ENCODE data around the gene CEP295NL.
"Not testable (repeated sequence)": the region's sequence is repeated elsewhere in the genome, so short reads cannot be mapped to it uniquely, and the experiment has no call there.

Gene CEP295NL

DNA sequence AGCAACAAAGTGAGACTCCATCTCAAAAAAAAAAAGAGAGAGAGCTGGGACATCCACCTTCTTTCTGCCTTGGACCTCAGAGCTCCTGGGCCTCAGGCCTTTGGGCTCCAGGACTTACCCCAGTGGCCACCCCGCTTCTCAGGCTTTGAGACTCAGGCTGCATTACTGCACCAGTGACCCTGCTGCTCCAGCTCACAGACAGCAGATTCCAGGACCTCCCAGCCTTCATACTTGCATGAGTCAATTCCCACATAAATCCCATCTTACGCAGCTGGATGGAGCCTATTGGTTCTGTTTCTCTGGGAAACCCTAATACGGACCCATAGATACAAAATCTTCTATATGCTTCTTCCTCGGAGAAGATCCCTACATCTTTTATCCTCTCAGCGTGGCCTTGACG is 2.1 kb upstream of the CEP295NL start:
- no peaks in the 10 kb centered on the region for H3K9me3 ChIP-seq (ENCODE audit: control insufficient read depth, low read length)
- no peak overlapping the region for H2BK15ac ChIP-seq (ENCODE audit: low read depth, poor library complexity, severe bottlenecking)
- no peak overlapping the region for H3K27ac ChIP-seq (ENCODE audit: low read length, poor library complexity, severe bottlenecking)
- H3K4me1 ChIP-seq (ENCODE audit: control insufficient read depth, insufficient read depth, low read depth, low read length) = peaks cover 30% of the 10 kb centered on the region
- WGBS = 90% methylated on average over 6 of the region's 6 CpGs
- H3K27me3 ChIP-seq (ENCODE audit: control insufficient read depth in 1 of 2, insufficient read depth in 1 of 2, low read length in 2 of 2) = no peaks in the 10 kb centered on the region
- no peak overlapping the region for H3K4ac ChIP-seq (ENCODE audit: low read depth in 1 of 2, low read length in 2 of 2)
- H3K36me3 ChIP-seq (ENCODE audit: control insufficient read depth in 1 of 2, insufficient read depth in 2 of 2, low read depth in 1 of 2, low read length in 2 of 2) = peaks cover 42 to 82% of the 10 kb centered on the region in 2 experiments
- H2BK12ac ChIP-seq (ENCODE audit: low read length in 2 of 2) = peak overlapping the region in 1 of 2 experiments; percentile 18
- peak; percentile 24 for DNase-seq
- H3K4me3 ChIP-seq (ENCODE audit: insufficient read depth in 1 of 2, low read depth in 1 of 2, low read length in 2 of 2) = no peak overlapping the region
- no peak overlapping the region for H3K4me2 ChIP-seq (ENCODE audit: low read length, poor library complexity, severe bottlenecking)
- H4K91ac ChIP-seq (ENCODE audit: low read length) = no peak overlapping the region
- no peak overlapping the region for H4K8ac ChIP-seq (ENCODE audit: low read length)
- H3K18ac ChIP-seq (ENCODE audit: low read depth in 1 of 2, low read length in 2 of 2) = no peak overlapping the region
- peaks cover 43% of the 10 kb centered on the region for H3K79me1 ChIP-seq (replicated peaks; ENCODE audit: low read length, poor library complexity, severe bottlenecking)
- no peak overlapping the region for H2BK5ac ChIP-seq (ENCODE audit: low read depth, low read length, poor library complexity, severe bottlenecking)
- no peak overlapping the region for H3K14ac ChIP-seq (ENCODE audit: low read length in 2 of 2)
- no peak overlapping the region for H2BK120ac ChIP-seq (ENCODE audit: low read depth, low read length)
- no peak overlapping the region for H3K9ac ChIP-seq (ENCODE audit: low read length)
- H2AK5ac ChIP-seq (ENCODE audit: low read length, severe bottlenecking) = no peak overlapping the region
- H3K23ac ChIP-seq (ENCODE audit: low read length in 2 of 2) = no peak overlapping the region
- H2AFZ ChIP-seq (ENCODE audit: low read depth, low read length) = no peak overlapping the region

- H3K27me3 ChIP-seq (ENCODE audit: control insufficient read depth in 1 of 2, insufficient read depth in 1 of 2, low read length in 2 of 2) = no peaks in the 10 kb centered on the region
- no peak overlapping the region for H3K4me2 ChIP-seq (ENCODE audit: low read length, poor library complexity, severe bottlenecking)
- H3K79me1 ChIP-seq (replicated peaks; ENCODE audit: low read length, poor library complexity, severe bottlenecking) = peaks cover 40% of the 10 kb centered on the region
- peaks cover 30% of the 10 kb centered on the region for H3K4me1 ChIP-seq (ENCODE audit: control insufficient read depth, insufficient read depth, low read depth, low read length)
- no peak overlapping the region for H3K23ac ChIP-seq (ENCODE audit: low read length in 2 of 2)
- no peak overlapping the region for H3K4me3 ChIP-seq (ENCODE audit: insufficient read depth in 1 of 2, low read depth in 1 of 2, low read length in 2 of 2)
- no peak overlapping the region for H3K18ac ChIP-seq (ENCODE audit: low read depth in 1 of 2, low read length in 2 of 2)
- no peak overlapping the region for H3K4ac ChIP-seq (ENCODE audit: low read depth in 1 of 2, low read length in 2 of 2)
- H2BK12ac ChIP-seq (ENCODE audit: low read length in 2 of 2) = no peak overlapping the region
- H2BK5ac ChIP-seq (ENCODE audit: low read depth, low read length, poor library complexity, severe bottlenecking) = no peak overlapping the region
- H3K27ac ChIP-seq (ENCODE audit: low read length, poor library complexity, severe bottlenecking) = no peak overlapping the region
- no peak overlapping the region for H2AFZ ChIP-seq (ENCODE audit: low read depth, low read length)
- H2BK15ac ChIP-seq (ENCODE audit: low read depth, poor library complexity, severe bottlenecking) = no peak overlapping the region
- DNase-seq = no peak
- no peak overlapping the region for H4K91ac ChIP-seq (ENCODE audit: low read length)
- 83% methylated on average over 7 of the region's 9 CpGs for WGBS
- no peak overlapping the region for H4K8ac ChIP-seq (ENCODE audit: low read length)
- no peak overlapping the region for H3K9ac ChIP-seq (ENCODE audit: low read length)
- H2AK5ac ChIP-seq (ENCODE audit: low read length, severe bottlenecking) = no peak overlapping the region
- H3K36me3 ChIP-seq (ENCODE audit: control insufficient read depth in 1 of 2, insufficient read depth in 2 of 2, low read depth in 1 of 2, low read length in 2 of 2) = peaks cover 41 to 83% of the 10 kb centered on the region in 2 experiments
- H3K14ac ChIP-seq (ENCODE audit: low read length in 2 of 2) = no peak overlapping the region
- H2BK120ac ChIP-seq (ENCODE audit: low read depth, low read length) = no peak overlapping the region
- no peaks in the 10 kb centered on the region for H3K9me3 ChIP-seq (ENCODE audit: control insufficient read depth, low read length)
These were observed 1.4 kb upstream of the CEP295NL start for GRCh38 chr17:78904371-78904770.

- not testable (repeated sequence) for H3K4ac ChIP-seq (ENCODE audit: low read depth in 1 of 2, low read length in 2 of 2); H3K18ac ChIP-seq (ENCODE audit: low read depth in 1 of 2, low read length in 2 of 2); H2BK15ac ChIP-seq (ENCODE audit: low read depth, poor library complexity, severe bottlenecking)
These were observed 770 bp downstream of the CEP295NL start for GRCh38 chr17:78902231-78902630.

GRCh38 chr17:78901806-78902205 is 1.2 kb downstream of the CEP295NL start:
- H4K91ac ChIP-seq (ENCODE audit: low read length) = no peak overlapping the region
- no peak overlapping the region for H3K14ac ChIP-seq (ENCODE audit: low read length in 2 of 2)
- DNase-seq = no peak
- no peak overlapping the region for H2BK12ac ChIP-seq (ENCODE audit: low read length in 2 of 2)
- no peak overlapping the region for H2AFZ ChIP-seq (ENCODE audit: low read depth, low read length)
- no peak overlapping the region for H3K23ac ChIP-seq (ENCODE audit: low read length in 2 of 2)
- no peaks in the 10 kb centered on the region for H3K27me3 ChIP-seq (ENCODE audit: control insufficient read depth in 1 of 2, insufficient read depth in 1 of 2, low read length in 2 of 2)
- H3K4me2 ChIP-seq (ENCODE audit: low read length, poor library complexity, severe bottlenecking) = no peak overlapping the region
- no peaks in the 10 kb centered on the region for H3K9me3 ChIP-seq (ENCODE audit: control insufficient read depth, low read length)
- no peak overlapping the region for H3K27ac ChIP-seq (ENCODE audit: low read length, poor library complexity, severe bottlenecking)
- H2BK120ac ChIP-seq (ENCODE audit: low read depth, low read length) = no peak overlapping the region
- 96% methylated on average over 10 of the region's 10 CpGs for WGBS
- no peak overlapping the region for H2BK15ac ChIP-seq (ENCODE audit: low read depth, poor library complexity, severe bottlenecking)
- peaks cover 38% of the 10 kb centered on the region for H3K4me1 ChIP-seq (ENCODE audit: control insufficient read depth, insufficient read depth, low read depth, low read length)
- no peak overlapping the region for H3K18ac ChIP-seq (ENCODE audit: low read depth in 1 of 2, low read length in 2 of 2)
- no peak overlapping the region for H2AK5ac ChIP-seq (ENCODE audit: low read length, severe bottlenecking)
- H2BK5ac ChIP-seq (ENCODE audit: low read depth, low read length, poor library complexity, severe bottlenecking) = no peak overlapping the region
- H3K36me3 ChIP-seq (ENCODE audit: control insufficient read depth in 1 of 2, insufficient read depth in 2 of 2, low read depth in 1 of 2, low read length in 2 of 2) = peaks cover 49 to 77% of the 10 kb centered on the region in 2 experiments
- no peak overlapping the region for H3K9ac ChIP-seq (ENCODE audit: low read length)
- H3K79me1 ChIP-seq (replicated peaks; ENCODE audit: low read length, poor library complexity, severe bottlenecking) = peaks cover 48% of the 10 kb centered on the region
- no peak overlapping the region for H4K8ac ChIP-seq (ENCODE audit: low read length)
- no peak overlapping the region for H3K4ac ChIP-seq (ENCODE audit: low read depth in 1 of 2, low read length in 2 of 2)
- no peak overlapping the region for H3K4me3 ChIP-seq (ENCODE audit: insufficient read depth in 1 of 2, low read depth in 1 of 2, low read length in 2 of 2)

More at GRCh38 chr17:78902231-78902630, 770 bp downstream of the CEP295NL start:
- not testable (repeated sequence) for H3K4me2 ChIP-seq (ENCODE audit: low read length, poor library complexity, severe bottlenecking); H3K27ac ChIP-seq (ENCODE audit: low read length, poor library complexity, severe bottlenecking); H3K27me3 ChIP-seq (ENCODE audit: control insufficient read depth in 1 of 2, insufficient read depth in 1 of 2, low read length in 2 of 2); H2BK120ac ChIP-seq (ENCODE audit: low read depth, low read length); H2AK5ac ChIP-seq (ENCODE audit: low read length, severe bottlenecking); H2AFZ ChIP-seq (ENCODE audit: low read depth, low read length); H2BK12ac ChIP-seq (ENCODE audit: low read length in 2 of 2); H4K8ac ChIP-seq (ENCODE audit: low read length); H3K9me3 ChIP-seq (ENCODE audit: control insufficient read depth, low read length); H3K4me3 ChIP-seq (ENCODE audit: insufficient read depth in 1 of 2, low read depth in 1 of 2, low read length in 2 of 2); H3K23ac ChIP-seq (ENCODE audit: low read length in 2 of 2); DNase-seq; H2BK5ac ChIP-seq (ENCODE audit: low read depth, low read length, poor library complexity, severe bottlenecking); H3K14ac ChIP-seq (ENCODE audit: low read length in 2 of 2); H4K91ac ChIP-seq (ENCODE audit: low read length)
- H3K79me1 ChIP-seq (replicated peaks; ENCODE audit: low read length, poor library complexity, severe bottlenecking) = peaks cover 46% of the 10 kb centered on the region
- peak overlapping the region; percentile 47 for H3K9ac ChIP-seq (ENCODE audit: low read length)
- 96% methylated on average over 8 of the region's 8 CpGs for WGBS
- peaks cover 48 to 78% of the 10 kb centered on the region in 2 experiments for H3K36me3 ChIP-seq (ENCODE audit: control insufficient read depth in 1 of 2, insufficient read depth in 2 of 2, low read depth in 1 of 2, low read length in 2 of 2)
- H3K4me1 ChIP-seq (ENCODE audit: control insufficient read depth, insufficient read depth, low read depth, low read length) = peaks cover 38% of the 10 kb centered on the region
